NCI-H2107 (cell line): ENCODE measurements around the gene TMEM209.
"Not testable (repeated sequence)": the region's sequence is repeated elsewhere in the genome, so short reads cannot be mapped to it uniquely, and the experiment has no call there.

Experiments
- DNase-seq: peaks from one replicate; lab custom pipeline; 2025; lab: John Stamatoyannopoulos, UW

TMEM209 gene

DNA sequence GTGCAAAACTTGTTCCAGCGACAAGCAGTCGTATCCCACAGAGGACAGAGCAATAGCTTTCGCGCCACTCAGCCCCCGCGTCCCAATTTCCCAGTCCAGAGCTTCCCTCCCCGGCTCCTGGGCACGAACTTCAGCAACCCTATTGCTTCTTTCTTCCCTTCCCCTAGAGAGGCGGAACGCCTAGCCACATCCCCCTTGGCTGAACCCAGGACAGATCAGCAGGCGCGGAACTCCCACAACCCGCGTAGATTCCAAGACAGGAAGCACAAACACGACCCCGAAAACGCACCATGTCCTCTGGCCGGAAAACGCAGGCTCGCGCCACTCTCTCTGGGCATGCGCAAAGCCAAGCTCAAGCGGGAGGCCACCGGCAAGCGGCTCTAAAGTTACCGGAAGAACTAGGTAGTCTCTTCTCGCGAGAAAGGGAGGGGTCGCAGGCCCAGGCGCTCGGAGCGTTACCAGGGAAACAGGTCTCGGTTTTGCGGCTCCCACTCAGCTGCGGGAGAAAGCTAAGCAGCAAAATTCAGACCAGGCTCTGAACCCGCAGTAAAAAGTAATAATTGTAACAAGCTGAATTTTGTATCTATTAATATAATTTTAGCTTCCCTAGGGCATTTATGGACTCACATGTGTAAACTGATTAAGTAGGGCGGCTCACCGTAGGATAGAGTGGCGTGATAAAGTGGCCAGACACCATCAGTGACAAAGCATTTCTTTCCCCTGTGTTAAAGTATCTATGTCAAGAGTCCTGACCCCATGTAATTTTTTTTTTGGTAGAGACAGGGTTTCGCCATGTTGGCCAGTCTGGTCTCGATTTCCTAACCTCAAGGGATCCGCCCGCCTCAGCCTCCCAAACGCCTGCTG is at the start of gene TMEM209:
TMEM209 (minus strand) TSS at position 323 of the 864 bp plus-strand sequence; CDS start at position 292, 31 bp downstream.
- peak; percentile 98 for DNase-seq

DNA sequence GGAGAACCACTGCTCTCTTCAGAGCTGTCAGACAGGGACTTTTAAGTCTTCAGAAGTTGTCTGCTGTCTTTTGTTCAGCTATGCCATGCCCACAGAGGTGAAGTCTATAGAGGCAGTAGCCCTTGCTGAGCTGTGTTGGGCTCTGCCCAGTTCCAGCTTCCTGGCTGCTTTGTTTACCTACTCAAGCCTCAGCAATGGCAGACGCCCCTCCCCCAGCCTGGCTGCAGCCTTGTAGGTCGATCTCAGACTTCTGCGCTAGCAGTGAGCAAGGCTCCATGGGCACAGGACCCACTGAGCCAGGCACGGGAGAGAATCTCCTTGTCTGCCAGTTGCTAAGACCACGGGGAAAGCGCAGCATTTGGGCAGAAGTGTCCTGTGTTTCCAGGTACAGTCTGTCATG is 49.3 kb upstream of the TMEM209 start:
- no peak for DNase-seq

GRCh38 chr7:130249626-130250025 is 44.4 kb upstream of the TMEM209 start:
- DNase-seq, result not testable (repeated sequence)

DNA sequence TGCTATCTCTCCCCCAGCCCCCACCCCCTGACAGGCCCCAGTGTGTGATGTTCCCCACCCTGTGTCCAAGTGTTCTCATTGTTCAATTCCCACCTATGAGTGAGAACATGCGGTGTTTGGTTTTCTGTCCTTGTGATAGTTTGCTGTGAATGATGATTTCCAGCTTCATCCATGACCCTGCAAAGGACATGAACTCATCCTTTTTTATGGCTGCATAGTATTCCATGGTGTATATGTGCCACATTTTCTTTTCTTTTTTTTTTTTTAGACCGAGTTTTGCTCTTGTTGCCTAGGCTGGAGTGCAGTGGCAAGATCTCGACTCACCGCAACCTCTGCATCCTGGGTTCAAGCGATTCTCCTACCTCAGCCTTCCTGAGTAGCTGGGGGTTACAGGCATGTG is 43.6 kb upstream of the TMEM209 start:
- not testable (repeated sequence) for DNase-seq

DNA sequence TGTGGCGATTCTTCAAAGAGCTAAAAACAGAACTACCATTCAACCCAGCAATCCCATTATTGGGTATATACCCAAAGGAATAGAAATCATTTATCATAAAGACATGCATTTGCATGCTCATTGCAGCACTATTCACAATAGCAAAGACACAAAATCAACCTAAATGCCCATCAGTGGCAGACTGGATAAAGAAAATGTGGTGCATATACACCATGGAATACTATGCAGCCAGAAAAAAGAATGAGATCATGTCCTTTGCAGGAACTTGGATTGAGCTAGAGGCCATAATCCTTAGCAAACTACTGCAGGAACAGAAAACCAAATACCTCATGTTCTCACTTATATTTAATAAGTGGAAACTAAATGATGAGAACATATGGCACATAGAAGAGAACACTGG is 41.3 kb upstream of the TMEM209 start:
- not testable (repeated sequence) for DNase-seq

GRCh38 chr7:130243486-130243885 is 38.3 kb upstream of the TMEM209 start:
- DNase-seq, result not testable (repeated sequence)

DNA sequence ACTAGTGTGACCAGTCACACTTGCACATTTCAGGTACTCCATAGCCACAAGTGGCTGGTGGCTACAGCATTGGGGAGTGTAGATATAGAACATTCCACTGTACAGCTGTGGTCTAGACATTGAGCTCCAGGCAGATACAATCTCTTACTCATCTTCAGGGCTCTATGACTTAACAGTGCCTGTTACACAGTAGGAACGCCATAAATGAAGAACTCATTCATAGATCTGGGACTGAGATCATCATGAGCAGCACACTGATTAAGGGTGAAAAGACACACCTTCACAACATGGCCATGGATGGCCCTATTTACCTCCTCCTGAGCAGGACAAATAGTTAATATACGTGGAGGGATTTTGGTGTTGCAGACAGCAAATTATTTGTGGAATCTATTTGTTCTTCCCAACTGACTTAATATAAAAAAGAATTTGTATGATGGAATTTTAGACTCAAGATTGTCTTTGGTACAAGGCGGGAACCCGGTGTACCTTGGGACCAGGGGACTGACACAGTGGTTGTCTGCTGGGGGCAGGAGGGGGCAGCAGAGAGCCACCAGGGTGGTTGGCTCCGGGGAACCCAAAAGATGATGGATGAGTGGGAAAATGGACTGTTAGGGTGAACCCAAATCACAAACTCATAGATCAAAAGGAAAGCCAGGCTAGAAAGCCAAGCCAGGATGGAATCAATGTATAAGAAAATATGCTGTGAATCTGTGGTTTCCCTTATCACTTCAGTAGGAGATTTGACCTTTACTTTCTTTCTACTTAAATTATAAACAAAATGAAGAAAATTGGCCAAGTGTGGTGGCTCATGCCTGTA is 37.2 kb upstream of the TMEM209 start:
- DNase-seq, result no peak

DNA sequence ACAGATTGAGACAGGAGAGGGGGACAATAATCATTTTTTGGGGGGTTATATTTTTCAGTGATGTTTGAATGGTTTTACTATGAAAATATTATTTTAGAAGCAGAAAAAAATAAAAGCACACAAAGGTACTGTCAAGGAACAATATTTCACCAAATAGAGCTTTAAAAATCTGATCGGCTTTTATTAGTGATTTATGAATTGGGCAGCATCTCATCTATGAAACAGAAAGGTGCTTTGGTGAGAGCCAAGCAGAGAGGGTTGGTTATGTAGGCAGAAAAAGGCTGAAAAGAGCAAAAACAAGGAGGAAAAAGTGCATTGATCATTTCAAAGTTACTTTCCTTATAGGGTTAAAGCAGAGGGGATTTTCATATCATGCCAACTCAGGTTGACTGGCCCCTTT is 35.0 kb upstream of the TMEM209 start:
- DNase-seq, result no peak

DNA sequence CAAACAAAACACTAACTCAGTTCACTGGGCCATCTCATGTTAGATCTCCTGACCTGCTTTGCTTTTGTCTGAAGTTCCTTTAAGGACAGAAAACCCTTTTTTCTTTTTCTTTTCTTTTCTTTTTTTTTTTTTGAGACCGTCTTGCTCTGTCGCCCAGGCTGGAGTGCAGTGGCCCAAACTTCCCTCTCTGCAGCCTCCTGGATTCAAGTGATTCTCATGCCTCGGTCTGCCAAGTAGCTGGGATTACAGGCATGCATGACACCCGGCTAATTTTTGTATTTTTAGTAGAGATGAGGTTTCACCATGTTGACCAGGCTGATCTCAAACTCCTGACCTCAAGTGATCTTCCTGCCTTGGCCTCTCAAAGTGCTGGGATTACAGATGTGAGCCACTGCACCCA is 31.2 kb upstream of the TMEM209 start:
- DNase-seq, result not testable (repeated sequence)

DNA sequence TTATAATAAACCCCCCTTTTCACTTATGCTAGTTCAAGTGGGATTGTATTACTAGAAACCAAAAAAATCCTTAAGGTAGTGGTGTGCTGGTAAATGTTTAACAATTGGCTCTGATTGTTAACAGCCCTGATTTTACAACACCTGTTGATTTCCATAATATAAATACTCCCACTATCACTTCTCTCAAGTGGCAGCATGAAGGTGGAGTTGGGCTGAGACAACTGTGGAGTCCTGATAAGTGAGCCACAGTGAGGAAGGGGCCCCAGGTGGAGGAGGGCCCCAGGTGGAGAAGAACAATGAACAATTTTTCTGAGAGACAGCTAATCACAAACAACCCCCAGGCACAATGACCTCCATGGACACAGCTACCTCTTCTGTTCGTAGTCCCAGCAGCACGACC is 28.9 kb upstream of the TMEM209 start:
- no peak for DNase-seq

GRCh38 chr7:130232209-130232608 is 27.0 kb upstream of the TMEM209 start:
- DNase-seq, result no peak

GRCh38 chr7:130231792-130232191 is 26.6 kb upstream of the TMEM209 start:
- DNase-seq, result no peak

GRCh38 chr7:130229981-130230380 is 24.8 kb upstream of the TMEM209 start:
- DNase-seq, result not testable (repeated sequence)

GRCh38 chr7:130228840-130229502 is 23.8 kb upstream of the TMEM209 start:
- DNase-seq, result no peak

- DNase-seq, result no peak
Measured at GRCh38 chr7:130227883-130228575, 22.8 kb upstream of the TMEM209 start.

DNA sequence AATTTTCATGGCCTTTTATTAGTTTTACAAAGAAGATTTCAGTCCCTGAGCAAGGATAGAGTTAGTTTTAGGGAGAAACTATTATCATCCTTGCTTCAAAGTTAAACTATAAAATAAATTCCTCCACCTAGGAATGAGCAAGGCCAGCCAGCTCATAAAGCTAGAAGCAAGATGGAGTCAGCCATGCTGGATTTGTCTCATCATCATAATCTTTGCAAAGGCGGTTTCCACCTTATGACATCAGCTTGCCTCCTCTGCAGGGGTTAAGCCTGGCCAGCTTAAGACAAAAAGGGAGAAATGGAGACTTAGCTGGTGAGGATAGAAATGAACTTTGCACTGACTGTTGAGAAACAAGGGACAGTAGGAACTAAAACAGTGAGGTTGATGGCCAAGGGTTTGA is 21.1 kb upstream of the TMEM209 start:
- DNase-seq, result no peak

GRCh38 chr7:130224923-130225322 is 19.7 kb upstream of the TMEM209 start:
- not testable (repeated sequence) for DNase-seq

- DNase-seq, result no peak
Measured at GRCh38 chr7:130224210-130224609, 19.0 kb upstream of the TMEM209 start.

GRCh38 chr7:130223646-130224045 is 18.4 kb upstream of the TMEM209 start:
- DNase-seq, result no peak

DNA sequence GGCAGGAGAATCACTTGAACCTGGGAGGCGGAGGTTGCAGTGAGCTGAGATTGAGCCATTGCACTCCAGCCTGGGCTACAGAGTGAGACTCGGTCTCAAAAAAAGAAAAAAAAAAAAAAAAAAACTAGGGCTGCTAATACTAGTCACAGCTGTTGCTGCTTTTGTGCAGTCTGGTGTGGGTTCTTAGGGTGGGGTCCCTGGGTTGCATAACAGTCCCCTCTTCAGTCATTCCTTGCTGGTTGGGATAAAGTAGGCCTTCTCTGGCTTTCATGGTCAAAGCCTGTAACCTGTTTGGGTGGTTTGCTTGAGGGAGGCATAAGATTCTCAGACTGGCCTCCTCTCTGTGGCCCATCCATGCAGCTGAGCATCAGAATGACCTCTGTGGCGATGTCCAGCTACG is 16.5 kb upstream of the TMEM209 start:
- no peak for DNase-seq

GRCh38 chr7:130219871-130220270 is 14.7 kb upstream of the TMEM209 start:
- DNase-seq, result no peak
